ENCODE measurements around the gene NPHS1.
"Not testable (repeated sequence)": the region's sequence is repeated elsewhere in the genome, so short reads cannot be mapped to it uniquely, and the experiment has no call there.

The NPHS1 gene

DNA sequence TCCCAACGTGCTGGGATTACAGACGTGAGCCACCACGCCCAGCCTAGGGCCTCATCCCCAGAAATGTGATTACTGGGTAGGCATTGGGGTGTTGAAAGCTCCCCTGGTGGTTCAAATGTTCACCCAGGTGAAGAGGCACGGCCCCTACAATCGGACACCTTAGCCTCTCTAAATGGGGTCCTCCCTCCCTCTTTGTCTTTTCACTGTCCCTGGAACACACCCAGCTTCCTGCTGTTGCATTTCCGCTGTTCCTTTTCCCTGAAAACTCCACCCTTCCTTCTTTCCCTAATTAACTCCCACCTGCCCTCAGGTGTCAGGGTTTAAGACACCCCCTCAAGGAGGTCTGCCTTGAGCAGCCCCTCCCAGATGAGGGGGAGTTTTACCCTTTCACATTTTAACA lies 36.0 kb downstream of the NPHS1 start:
- DNase-seq (ENCODE audit: low read depth in 2 of 2): no peak

DNA sequence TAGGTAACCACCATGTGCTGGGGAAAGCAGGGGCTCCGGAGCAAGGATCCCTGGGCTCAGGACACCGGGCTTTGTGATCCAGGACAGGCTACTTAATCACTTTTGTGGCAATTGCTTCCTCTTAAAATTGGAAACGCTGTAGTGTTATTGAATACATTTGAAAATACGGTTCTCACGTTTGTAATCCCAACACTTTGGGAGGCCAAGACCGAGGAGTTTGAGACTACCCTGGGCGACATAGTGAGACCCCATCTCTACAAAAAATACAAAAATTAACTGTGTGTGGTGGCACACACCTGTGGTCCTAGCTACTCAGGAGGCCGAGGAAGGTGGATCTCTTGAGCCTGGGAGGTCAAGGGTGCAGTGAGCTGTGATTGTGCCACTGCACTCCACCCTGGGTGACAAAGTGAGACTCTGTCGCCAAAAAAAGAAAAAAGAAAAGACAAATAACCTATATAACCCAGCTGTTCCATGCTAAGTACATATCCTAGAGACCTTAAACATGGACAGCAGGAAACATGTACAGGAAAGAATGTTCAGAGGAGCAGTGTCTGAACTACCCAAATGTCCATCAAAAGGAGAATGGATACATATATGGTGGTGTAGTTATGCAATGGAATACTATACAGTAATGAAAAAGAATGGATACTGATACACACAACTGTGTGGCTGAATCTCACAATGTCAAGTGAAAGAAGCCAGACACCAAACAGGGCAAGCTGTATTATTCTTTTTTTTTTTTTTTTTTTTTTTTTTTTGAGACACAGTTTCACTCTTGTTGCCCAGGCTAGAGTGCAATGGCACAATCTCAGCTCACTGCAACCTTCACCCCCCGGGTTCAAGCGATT lies 39.0 kb downstream of the NPHS1 start:
- DNase-seq (ENCODE audit: low read depth in 2 of 2): no peak

DNA sequence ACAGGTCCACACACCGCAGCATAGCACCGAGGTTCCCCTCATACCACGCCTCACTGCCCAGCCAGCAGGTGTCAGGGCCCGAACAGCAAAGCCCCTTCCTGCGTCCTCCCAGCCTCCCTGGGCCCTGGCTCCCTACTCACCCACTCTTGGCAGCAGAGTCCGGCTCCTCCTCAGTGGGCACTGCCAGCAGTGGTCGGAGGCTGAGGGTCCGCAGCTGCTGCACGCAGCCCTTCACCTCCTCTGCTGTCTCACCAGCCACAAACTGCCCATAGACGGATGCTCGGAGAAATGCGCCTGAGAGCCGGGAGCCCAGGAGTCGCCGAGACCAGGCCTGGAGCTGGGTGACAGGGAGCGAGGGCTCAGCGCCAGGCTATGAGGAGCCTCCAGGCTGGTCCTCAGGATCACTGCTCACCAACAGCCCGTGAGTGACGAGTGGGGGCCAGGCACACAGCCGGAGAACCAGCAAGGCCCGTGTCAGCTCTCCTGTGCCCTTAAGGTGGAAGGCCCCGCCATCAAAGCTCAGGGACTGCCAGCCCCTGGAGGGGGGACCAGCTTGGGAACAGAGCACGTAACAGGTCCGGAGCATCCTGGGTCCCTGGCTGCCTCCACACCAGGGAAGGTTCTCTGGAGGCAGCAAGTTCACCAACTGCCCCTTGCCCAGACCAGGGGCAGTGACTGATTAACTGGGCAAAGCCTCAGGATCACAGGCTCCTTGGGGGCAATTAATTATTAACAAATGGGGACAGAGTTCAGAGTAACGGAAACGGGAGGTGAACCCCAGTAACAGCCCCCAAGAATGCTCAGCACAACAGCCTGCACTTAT lies 39.9 kb downstream of the NPHS1 start, which contains the start of gene PRODH2:
Gene PRODH2, minus strand, starts transcription at position 626 of the 823 bp plus-strand sequence. Its CDS starts 40 bp downstream, at position 586.
- DNase-seq (ENCODE audit: low read depth in 2 of 2): no peak

DNA sequence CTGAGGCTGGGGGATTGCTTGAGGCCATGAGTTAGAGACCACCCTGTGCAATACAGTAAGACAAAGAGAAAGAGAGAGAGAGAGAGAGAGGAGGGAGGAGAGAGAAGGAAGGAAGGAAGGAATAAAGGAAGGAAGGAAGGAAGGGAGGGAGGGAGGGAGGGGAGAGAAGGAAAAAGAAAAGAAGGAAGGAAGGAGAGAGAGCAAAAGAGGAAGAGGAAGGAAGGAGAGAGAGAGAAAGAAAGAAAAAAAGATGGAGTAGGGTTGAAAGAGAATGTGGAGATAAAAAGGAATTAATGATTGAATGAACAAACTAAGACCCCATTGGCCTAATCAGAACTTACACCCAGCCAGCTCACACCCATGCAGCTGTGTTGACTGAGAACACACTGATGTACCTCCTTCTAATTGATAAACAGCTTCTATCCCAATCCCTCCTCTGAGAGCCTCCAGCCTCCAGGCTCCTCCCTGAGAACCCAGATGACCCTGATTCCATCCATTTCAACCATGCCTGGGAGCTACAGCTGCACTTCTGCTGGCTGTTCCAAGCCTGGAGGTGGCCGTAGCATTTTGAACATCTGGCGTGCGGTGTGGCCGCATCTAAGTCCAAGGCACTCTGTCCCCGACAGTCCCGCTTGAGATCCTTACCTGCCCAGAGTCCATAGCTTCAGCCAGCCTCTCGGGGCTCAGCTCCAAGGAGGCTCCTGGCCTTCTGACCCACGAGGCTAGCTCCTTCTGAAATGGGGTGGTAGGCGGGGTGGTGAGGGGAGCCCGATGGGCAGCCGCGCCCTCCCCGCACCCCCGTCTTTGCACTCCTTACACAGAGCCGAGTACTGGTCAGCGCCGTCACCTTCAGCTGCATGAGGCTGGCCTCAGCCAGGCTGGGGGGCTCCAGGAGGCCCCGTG lies 40.7 kb downstream of the NPHS1 start:
- DNase-seq (ENCODE audit: low read depth in 2 of 2): no peak

DNA sequence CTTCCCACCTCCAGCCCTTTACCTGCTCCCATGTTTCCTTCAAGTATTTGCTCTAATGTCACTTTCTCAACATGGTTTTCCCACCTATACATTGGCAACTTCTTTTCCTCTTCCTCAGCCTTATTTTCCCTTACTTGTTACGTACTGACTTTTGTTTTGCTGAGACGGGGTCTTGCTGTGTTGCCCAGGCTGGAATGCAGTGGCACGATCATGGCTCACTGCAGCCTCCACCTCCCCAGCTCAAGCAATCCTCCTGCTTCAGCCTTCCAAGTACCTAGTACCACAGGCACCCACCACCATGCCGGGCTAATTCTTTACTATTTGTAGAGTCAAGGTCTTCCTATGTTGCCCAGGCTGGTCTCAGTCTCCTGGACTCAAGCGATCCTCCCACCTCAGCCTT lies 44.7 kb downstream of the NPHS1 start:
- no peak for DNase-seq (ENCODE audit: low read depth in 2 of 2)

DNA sequence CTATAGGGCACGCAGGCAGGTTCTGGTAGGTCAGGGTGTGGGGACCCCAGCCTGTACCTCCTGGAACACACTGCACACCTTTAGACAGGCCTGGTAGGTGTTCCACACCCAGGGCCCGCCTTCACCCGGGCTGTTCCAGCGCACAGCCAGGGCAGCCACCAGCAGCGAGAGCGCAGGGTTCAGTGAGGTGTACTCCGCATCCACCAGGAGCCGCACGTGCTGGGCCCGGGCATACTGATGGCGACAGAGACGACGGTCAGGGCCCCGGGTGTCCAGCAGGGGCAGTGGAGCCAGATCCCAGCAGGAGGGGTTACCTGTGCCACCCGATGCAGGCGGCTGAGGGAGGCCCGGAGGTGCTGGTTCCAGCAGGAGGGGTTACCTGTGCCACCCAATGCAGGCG lies 45.7 kb downstream of the NPHS1 start:
- DNase-seq (ENCODE audit: low read depth in 2 of 2): no peak

DNA sequence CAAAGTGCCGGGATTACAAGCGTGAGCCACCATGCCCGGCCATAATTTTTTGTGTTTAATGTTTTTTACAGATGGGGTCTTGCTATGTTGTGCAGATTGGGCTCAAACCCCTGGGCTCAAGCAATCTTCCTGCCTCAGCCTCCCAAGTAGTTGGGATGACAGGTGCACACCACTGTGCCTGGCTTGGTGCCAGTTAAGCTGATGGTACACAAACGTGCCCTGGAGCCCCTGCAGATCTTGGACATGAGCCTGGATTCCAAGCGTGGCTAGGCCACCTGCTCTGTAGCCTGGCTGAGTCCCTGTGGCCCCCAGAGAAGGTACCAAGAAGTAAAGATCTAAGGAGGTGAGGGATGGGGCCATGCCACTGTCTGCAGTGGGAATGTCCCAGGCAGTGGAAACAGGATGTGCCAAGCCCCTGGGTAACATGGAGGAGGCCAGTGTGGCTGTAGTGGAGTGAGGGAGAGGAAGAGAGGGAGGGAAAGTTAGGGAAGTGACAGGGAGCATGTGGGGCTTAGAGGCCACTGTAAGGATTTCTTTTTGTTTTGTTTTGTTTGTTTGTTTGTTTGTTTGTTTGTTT lies 46.7 kb downstream of the NPHS1 start:
- DNase-seq (ENCODE audit: low read depth in 2 of 2): no peak

GRCh38 chr19:35801828-35802227 lies 50.5 kb downstream of the NPHS1 start:
- no peak for DNase-seq (ENCODE audit: low read depth in 2 of 2)

DNA sequence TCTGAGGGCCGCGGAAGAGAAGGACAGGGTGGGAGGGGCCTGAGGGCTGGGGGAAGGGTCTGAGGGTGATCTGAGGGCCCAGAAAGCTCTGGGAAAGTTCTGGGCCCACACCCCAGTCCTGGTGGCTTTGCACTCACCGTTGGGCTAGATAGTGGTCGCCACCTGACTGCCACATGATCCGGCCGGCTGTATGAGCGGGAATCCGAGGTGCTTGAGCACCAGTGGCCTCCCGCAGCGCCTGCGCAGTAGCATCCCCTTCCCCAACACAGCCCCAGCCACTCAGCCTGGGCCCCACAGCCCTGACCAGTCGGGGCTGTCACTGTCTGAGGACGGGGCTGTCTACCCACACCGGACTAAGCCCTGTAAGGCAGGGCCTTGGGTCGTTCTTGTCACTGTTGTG lies 54.6 kb downstream of the NPHS1 start:
- DNase-seq (ENCODE audit: low read depth in 2 of 2): no peak

- DNase-seq (ENCODE audit: low read depth in 2 of 2): no peak
Measured at GRCh38 chr19:35796645-35797542, 55.4 kb downstream of the NPHS1 start.

DNA sequence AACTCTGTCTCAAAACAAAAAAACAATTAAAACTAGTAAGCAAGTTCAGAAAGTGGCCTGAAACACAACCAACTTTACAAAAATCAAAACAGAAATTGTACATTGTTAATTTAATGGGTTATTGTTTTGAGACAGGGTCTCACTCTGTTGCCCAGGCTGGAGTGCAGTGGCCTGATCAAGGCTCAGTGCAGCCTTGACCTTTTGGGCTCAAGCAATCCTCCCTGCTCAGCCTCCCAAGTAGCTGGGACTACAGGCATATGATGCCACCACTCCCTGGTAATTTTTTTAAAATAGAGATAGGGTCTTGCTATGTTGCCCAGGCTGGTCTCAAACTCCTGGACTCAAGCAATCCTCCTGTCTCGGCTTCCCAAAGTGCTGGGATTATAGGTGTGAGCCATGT lies 56.7 kb downstream of the NPHS1 start:
- DNase-seq (ENCODE audit: low read depth in 2 of 2): not testable (repeated sequence)

DNA sequence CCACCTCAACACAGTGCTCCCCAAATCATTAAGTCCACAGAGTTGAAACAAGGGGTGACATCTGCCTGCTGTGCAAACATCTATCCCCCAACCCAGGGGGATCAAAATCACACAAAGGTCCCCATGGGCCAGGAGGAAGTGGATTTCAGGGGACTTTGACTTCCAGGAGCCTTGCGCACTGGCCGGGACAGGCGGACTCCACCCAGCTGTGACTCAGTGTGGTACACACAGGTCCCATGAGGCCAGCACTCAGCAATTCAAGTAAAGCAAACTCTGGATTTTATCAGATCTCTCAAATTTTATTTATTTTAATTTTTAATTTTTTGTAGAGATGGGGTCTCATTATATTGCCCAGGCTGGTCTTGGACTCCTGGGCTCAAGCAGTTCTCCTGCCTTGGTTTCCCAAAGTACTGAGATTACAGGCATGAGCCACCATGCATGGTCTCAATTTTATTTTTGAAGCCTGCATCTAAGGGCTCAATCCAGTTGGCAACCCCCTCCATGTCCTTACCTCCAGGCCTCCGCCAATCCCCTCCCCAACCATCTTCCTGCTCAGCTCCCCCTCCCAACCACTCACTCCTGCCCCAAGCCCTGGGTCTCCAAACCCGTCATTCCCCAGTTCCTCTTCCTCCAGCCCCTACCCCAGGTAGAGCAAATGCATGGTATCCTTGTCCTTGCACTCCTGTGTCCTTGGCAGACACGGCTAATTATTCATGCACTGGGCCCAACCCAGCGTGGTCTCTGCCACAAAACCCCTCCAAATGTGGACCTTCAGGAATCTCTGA lies 58.7 kb downstream of the NPHS1 start:
- no peak for DNase-seq (ENCODE audit: low read depth in 2 of 2)

GRCh38 chr19:35792888-35793287 lies 59.4 kb downstream of the NPHS1 start:
- no peak for DNase-seq (ENCODE audit: low read depth in 2 of 2)

- DNase-seq (ENCODE audit: low read depth in 2 of 2): no peak
Measured at GRCh38 chr19:35792312-35792711, 60.0 kb downstream of the NPHS1 start.

DNA sequence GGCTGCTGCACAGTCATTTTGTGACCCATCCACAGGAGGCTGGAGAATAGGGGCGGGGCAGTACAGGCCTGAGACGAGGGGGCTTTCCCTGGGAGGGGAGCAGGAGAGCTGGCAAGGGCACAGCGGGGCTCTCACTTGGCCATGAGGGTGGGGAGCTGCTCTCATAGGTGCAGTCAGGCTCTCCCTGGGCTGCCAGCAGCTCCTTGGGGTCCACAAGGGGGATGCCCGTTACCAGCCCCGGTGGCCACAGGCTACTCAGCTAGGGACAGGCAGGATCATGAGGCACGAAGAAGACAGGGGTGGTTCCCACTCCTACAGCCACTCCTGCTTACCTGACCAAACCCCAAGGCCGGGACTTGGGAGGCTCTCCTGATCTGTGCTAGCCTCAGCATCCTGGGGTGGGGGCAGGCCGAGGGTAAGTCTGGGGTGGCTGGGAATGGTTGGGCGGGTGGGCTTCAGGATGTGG lies 60.5 kb downstream of the NPHS1 start:
- no peak for DNase-seq (ENCODE audit: low read depth in 2 of 2)

DNA sequence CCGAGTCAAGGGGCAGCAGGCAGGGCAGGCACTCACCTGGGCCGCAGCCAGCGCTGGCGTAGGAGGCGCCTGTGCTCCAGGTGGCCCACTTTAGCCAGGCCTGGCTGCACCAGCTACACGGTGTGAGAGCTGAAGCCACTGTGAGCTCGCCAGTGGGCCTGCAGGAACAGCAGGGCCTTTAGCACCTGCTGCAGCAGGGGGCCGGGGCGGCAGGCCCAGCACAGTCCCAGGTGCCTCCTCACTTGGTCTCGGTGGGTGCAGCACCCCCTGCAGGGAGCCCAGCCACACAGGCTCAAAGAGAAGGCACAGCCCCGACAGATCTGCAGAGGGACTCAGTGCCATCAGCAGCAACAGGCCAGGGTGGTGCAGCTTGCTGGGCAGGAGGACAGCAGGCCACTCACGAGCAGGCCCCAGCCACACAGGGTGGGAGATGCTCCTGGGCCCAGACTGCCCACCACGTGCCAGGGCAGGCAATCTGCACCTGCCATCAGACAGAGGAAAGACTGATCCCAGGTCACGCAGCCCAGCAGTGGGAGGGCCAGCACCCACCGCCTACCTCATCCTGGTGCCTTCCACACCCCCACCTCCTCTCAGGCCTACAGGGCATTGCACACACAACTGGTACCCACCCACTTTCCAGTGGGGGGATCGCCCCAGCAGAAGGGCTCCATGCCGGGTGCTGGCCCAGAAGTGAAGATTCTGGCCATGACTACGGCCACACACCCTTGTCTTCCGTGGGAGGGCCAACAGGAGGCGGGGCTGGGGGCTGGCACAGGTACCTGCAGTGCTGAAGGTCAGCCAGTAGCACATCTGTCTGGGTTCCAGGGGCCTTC lies 61.1 kb downstream of the NPHS1 start:
- no peak for DNase-seq (ENCODE audit: low read depth in 2 of 2)

- no peak for DNase-seq (ENCODE audit: low read depth in 2 of 2)
Measured at GRCh38 chr19:35789978-35790944, 62.0 kb downstream of the NPHS1 start.
